GM12878 (cell line): ENCODE results near the gene DCAF7.

Source experiments
- POLR2A ChIP-seq: IDR thresholded peaks from 2 replicates; pipeline ENCODE4 v1.6.1; 2011; ENCODE audit warnings: low read depth, mild to moderate bottlenecking, low read length
- TF ChIP-seq, protein P1 (sequence below), 3 experiments: IDR thresholded peaks in 2 of 3; conservative IDR thresholded peaks in 1 of 3; 2 replicates each; pipeline ENCODE4 v1.5.1; 2011; ENCODE audit warnings: low read depth in 3 of 3, low read length in 3 of 3, mild to moderate bottlenecking in 3 of 3, control low read depth in 2 of 3, moderate library complexity in 2 of 3, inconsistent platforms in 1 of 3, mixed read lengths in 1 of 3; ENCODE audit not compliant: control insufficient read depth in 2 of 3, insufficient read depth in 1 of 3; ENCODE audit errors: extremely low read depth in 1 of 3

DNA sequence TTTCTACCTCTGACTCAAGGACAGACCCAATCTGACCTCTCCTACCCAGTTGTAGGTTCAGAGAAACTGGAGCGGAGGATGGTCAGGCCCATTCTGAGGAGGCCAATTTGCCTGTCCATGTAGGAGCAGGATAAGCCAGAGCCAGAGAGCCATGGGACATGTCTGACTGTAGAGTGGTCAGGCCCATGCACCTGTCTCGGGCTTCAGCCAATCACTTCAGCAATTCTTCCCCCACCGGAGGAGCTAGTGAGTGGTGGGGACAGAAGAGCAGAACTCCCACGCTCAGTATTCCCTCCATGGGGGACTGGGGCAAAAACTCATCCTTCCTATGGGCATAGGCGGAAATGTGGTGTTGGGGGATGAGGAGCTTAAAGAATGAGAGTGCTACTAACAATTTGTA lies 14.3 kb downstream of the DCAF7 start:
- TF ChIP-seq, protein P1, sequence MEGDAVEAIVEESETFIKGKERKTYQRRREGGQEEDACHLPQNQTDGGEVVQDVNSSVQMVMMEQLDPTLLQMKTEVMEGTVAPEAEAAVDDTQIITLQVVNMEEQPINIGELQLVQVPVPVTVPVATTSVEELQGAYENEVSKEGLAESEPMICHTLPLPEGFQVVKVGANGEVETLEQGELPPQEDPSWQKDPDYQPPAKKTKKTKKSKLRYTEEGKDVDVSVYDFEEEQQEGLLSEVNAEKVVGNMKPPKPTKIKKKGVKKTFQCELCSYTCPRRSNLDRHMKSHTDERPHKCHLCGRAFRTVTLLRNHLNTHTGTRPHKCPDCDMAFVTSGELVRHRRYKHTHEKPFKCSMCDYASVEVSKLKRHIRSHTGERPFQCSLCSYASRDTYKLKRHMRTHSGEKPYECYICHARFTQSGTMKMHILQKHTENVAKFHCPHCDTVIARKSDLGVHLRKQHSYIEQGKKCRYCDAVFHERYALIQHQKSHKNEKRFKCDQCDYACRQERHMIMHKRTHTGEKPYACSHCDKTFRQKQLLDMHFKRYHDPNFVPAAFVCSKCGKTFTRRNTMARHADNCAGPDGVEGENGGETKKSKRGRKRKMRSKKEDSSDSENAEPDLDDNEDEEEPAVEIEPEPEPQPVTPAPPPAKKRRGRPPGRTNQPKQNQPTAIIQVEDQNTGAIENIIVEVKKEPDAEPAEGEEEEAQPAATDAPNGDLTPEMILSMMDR (IDR thresholded peaks at IDR 0.05 in 2 of 3, conservative IDR thresholded peaks at IDR 0.05 in 1 of 3; ENCODE audit: control insufficient read depth in 2 of 3, extremely low read depth in 1 of 3, insufficient read depth in 1 of 3, low read depth in 3 of 3, low read length in 3 of 3): no peak
- TF ChIP-seq POLR2A: no peak
